ENCODE results near the gene SLC18A3. TPM values are rescaled to one million over a fixed set of nuclear protein-coding genes. Genes with fewer than 3 reads are reported as not detected.

Gene SLC18A3
- total RNA-seq, 1 donor from 2014 or later = 0.34 TPM

GRCh38 chr10:49615721-49616120 lies 5.6 kb downstream of the SLC18A3 start:
- TF ChIP-seq CTCF (IDR thresholded peaks at IDR 0.05; ENCODE audit: unreplicated experiment) = no peak
- Mint-ChIP-seq H3K4me1 (peaks cover 5% of the 10 kb centered on the region), H3K4me3 (no peak overlapping the region), H3K36me3 (no peaks in the 10 kb centered on the region), H3K27ac (no peak overlapping the region), H3K9me3 (no peaks in the 10 kb centered on the region), H3K27me3 (ENCODE audit: low read depth) (peaks cover 99% of the 10 kb centered on the region)
- DNase-seq (ENCODE audit: low spot score in 2 of 2, unreplicated experiment in 2 of 2) = peak in 1 of 2 experiments; percentile 3

GRCh38 chr10:49616421-49617101 lies 6.5 kb downstream of the SLC18A3 start:
- no peak overlapping the region for H3K4me3 Mint-ChIP-seq
- peak in 1 of 2 experiments; percentile 11 for DNase-seq (ENCODE audit: low spot score in 2 of 2, unreplicated experiment in 2 of 2)
- no peak for TF ChIP-seq CTCF (IDR thresholded peaks at IDR 0.05; ENCODE audit: unreplicated experiment)
- H3K27me3 Mint-ChIP-seq (ENCODE audit: low read depth) = peaks cover 99% of the 10 kb centered on the region
- no peaks in the 10 kb centered on the region for H3K36me3 Mint-ChIP-seq
- no peaks in the 10 kb centered on the region for H3K9me3 Mint-ChIP-seq
- peaks cover 5% of the 10 kb centered on the region for H3K4me1 Mint-ChIP-seq
- H3K27ac Mint-ChIP-seq = no peak overlapping the region

GRCh38 chr10:49617121-49618020 lies 7.3 kb downstream of the SLC18A3 start:
- no peak overlapping the region for H3K27ac Mint-ChIP-seq
- peaks cover 96% of the 10 kb centered on the region for H3K27me3 Mint-ChIP-seq (ENCODE audit: low read depth)
- H3K36me3 Mint-ChIP-seq = no peaks in the 10 kb centered on the region
- H3K4me3 Mint-ChIP-seq = no peak overlapping the region
- DNase-seq (ENCODE audit: low spot score in 2 of 2, unreplicated experiment in 2 of 2) = peak in 1 of 2 experiments; percentile 8
- H3K9me3 Mint-ChIP-seq = no peaks in the 10 kb centered on the region
- TF ChIP-seq CTCF (IDR thresholded peaks at IDR 0.05; ENCODE audit: unreplicated experiment) = no peak
- H3K4me1 Mint-ChIP-seq = no peaks in the 10 kb centered on the region

- DNase-seq (ENCODE audit: low spot score in 2 of 2, unreplicated experiment in 2 of 2) = no peak
- Mint-ChIP-seq H3K27me3 (ENCODE audit: low read depth) (peaks cover 92% of the 10 kb centered on the region), H3K36me3 (no peaks in the 10 kb centered on the region), H3K27ac (no peak overlapping the region), H3K9me3 (no peaks in the 10 kb centered on the region), H3K4me1 (no peaks in the 10 kb centered on the region), H3K4me3 (no peak overlapping the region)
- no peak for TF ChIP-seq CTCF (IDR thresholded peaks at IDR 0.05; ENCODE audit: unreplicated experiment)
These were observed 8.7 kb downstream of the SLC18A3 start for GRCh38 chr10:49618821-49619220.

GRCh38 chr10:49619613-49620012 lies 9.5 kb downstream of the SLC18A3 start:
- peaks cover 92% of the 10 kb centered on the region for H3K27me3 Mint-ChIP-seq (ENCODE audit: low read depth)
- no peak for DNase-seq (ENCODE audit: low spot score in 2 of 2, unreplicated experiment in 2 of 2)
- no peak for TF ChIP-seq CTCF (IDR thresholded peaks at IDR 0.05; ENCODE audit: unreplicated experiment)

More at GRCh38 chr10:49619613-49620012, 9.5 kb downstream of the SLC18A3 start:
- H3K9me3 Mint-ChIP-seq = no peaks in the 10 kb centered on the region
- H3K36me3 Mint-ChIP-seq = no peaks in the 10 kb centered on the region
- no peak overlapping the region for H3K4me3 Mint-ChIP-seq
- no peaks in the 10 kb centered on the region for H3K4me1 Mint-ChIP-seq
- H3K27ac Mint-ChIP-seq = no peak overlapping the region

Data from mesothelial cell of epicardium (in vitro differentiated cells).